Right lobe of liver (tissue), 4 donors: Measurements from ENCODE around the gene RBFOX2.

Source experiments
- POLR2A ChIP-seq: fragments of 450-650 bp; IDR thresholded peaks from one replicate; pipeline ENCODE4 v1.6.1; 2017; ENCODE audit warnings: antibody characterized with exemption, mild to moderate bottlenecking
- TF ChIP-seq, protein P1 (sequence below), 4 donors: fragments of 200-600 bp in 3 of 4; fragments of 450-650 bp in 1 of 4; IDR thresholded peaks; one replicate each; pipeline versions ENCODE4 v1.5.1 to v1.8.0; 2016 to 2022; ENCODE audit warnings: antibody characterized with exemption in 4 of 4, mild to moderate bottlenecking in 2 of 4
- donor health status: DM: no; HTN: no; CAD: no.
- donor health status: DM: no; HTN: no; CAD: no.
- donor health status: DM: no; HTN: yes; CAD: no.

DNA sequence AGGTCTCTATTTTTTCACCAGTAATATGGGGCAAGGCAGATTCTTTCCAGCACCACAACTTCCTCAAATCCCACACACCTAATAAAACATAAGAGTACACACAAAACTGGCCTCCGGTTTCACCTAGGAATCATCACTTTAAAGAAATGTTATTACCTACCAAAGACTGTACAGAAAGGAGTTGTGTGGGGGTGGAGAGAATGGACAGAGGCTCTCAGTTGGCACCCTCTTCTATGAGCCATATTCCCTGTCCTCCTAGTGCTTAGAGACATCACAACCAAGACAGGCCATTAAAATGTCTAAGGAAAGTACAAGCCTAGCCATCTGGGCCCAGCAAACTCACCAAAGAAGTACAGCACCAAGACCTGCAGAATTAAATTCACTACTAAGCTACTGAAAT lies 56.1 kb downstream of the RBFOX2 start:
- TF ChIP-seq, protein P1, sequence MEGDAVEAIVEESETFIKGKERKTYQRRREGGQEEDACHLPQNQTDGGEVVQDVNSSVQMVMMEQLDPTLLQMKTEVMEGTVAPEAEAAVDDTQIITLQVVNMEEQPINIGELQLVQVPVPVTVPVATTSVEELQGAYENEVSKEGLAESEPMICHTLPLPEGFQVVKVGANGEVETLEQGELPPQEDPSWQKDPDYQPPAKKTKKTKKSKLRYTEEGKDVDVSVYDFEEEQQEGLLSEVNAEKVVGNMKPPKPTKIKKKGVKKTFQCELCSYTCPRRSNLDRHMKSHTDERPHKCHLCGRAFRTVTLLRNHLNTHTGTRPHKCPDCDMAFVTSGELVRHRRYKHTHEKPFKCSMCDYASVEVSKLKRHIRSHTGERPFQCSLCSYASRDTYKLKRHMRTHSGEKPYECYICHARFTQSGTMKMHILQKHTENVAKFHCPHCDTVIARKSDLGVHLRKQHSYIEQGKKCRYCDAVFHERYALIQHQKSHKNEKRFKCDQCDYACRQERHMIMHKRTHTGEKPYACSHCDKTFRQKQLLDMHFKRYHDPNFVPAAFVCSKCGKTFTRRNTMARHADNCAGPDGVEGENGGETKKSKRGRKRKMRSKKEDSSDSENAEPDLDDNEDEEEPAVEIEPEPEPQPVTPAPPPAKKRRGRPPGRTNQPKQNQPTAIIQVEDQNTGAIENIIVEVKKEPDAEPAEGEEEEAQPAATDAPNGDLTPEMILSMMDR (IDR thresholded peaks at IDR 0.05), result no peak
- TF ChIP-seq POLR2A, result no peak
